Stomach (tissue), 19 donors: ENCODE measurements around the gene CLUH. TPM values are rescaled to one million over a fixed set of nuclear protein-coding genes. Genes with fewer than 3 reads are reported as not detected.

Experiments
- DNase-seq, 2 donors: peaks; one replicate each; pipeline versions ENCODE4 v3.0.0 to v3.0.0-alpha.2; 2013 to 2019
- H3K27ac ChIP-seq, 5 donors: fragments of 200-600 bp in 4 of 5; sonication (generic) in 4 of 5; one replicate each; pipeline ENCODE4 v1.5.1; 2013 to 2019; ENCODE audit warnings: mild to moderate bottlenecking in 1 of 5, moderate library complexity in 1 of 5
- H3K27me3 ChIP-seq, 3 donors: fragments of 200-600 bp; sonication (generic); one replicate each; pipeline ENCODE4 v1.5.1; 2017 to 2019; ENCODE audit warnings: mixed run types in 1 of 3
- H3K36me3 ChIP-seq, 4 donors: fragments of 200-600 bp; sonication (generic); 1 replicate in 3 of 4; 2 replicates in 1 of 4; pipeline ENCODE4 v1.5.1; 2016 to 2019
- H3K4me1 ChIP-seq, 4 donors: fragments of 200-600 bp; sonication (generic); one replicate each; pipeline ENCODE4 v1.5.1; 2016 to 2019
- H3K4me3 ChIP-seq, 4 donors: fragments of 200-600 bp; sonication (generic) in 3 of 4; one replicate each; pipeline ENCODE4 v1.5.1; 2016 to 2019; ENCODE audit warnings: mild to moderate bottlenecking in 1 of 4
- H3K9me3 ChIP-seq, 4 donors: fragments of 200-600 bp; sonication (generic); one replicate each; pipeline ENCODE4 v1.5.1; 2016 to 2019
- EP300 ChIP-seq: sonication (generic); formaldehyde crosslinking; IDR thresholded peaks from one replicate; pipeline ENCODE4 v1.6.1; 2017; ENCODE audit warnings: antibody characterized with exemption
- POLR2A ChIP-seq, 4 donors: fragments of 450-650 bp; IDR thresholded peaks; one replicate each; pipeline ENCODE4 v1.6.1; 2016; ENCODE audit warnings: antibody characterized with exemption in 4 of 4, control low read depth in 2 of 4, mild to moderate bottlenecking in 1 of 4, moderate library complexity in 1 of 4
- POLR2AphosphoS5 ChIP-seq, 3 donors: sonication (generic); formaldehyde crosslinking; IDR thresholded peaks; one replicate each; pipeline ENCODE4 v1.6.1; 2016; ENCODE audit warnings: antibody characterized with exemption in 3 of 3
- WGBS, 5 donors: extraction: QIAGEN DNeasy Blood & Tissue Kit in 3 of 5; methylation state at CpG; one replicate each; pipeline versions ENCODE4 v1.1.5 to v1.1.7; 2013 to 2018; 5-methylcytosine and 5-hydroxymethylcytosine counted together
- intact Hi-C: fragments of 100-400 bp; cut with DNase I; formaldehyde crosslinking; loops from one replicate; pipeline ENCODE4 v1.15.1; 2023; ENCODE audit warnings: low total_unique reads
- long read RNA-seq, 10 donors: transcript quantifications; one replicate each; lab custom pipeline, GENCODE V29; 2026
- polyA plus RNA-seq, 3 donors: library from polyadenylated mRNA; stranded (reverse); fragments of 200-250 nt; gene quantifications; one replicate each; pipeline ENCODE4 v1.2.3, GENCODE V29; 2013
- total RNA-seq, 5 donors: library from RNA; depleted of rRNA; stranded (reverse); fragments of >200 nt; gene quantifications; one replicate each; pipeline versions ENCODE4 v1.1.0 to v1.2.3, GENCODE V29; 2014 to 2016
- TF ChIP-seq, protein P1 (sequence below), 7 experiments: fragments of 450-650 bp in 4 of 7; fragments of 200-600 bp in 3 of 7; sonication (generic) in 3 of 7; IDR thresholded peaks; one replicate each; pipeline ENCODE4 v1.5.1; 2016 to 2019; ENCODE audit warnings: antibody characterized with exemption in 7 of 7, control low read depth in 2 of 7, mild to moderate bottlenecking in 1 of 7
- donor health status: healthy with polysubstance abuse.
- donor health status: Bipolar disorder and iron deficiency.
- donor health status: healthy.

CLUH gene, protein sequence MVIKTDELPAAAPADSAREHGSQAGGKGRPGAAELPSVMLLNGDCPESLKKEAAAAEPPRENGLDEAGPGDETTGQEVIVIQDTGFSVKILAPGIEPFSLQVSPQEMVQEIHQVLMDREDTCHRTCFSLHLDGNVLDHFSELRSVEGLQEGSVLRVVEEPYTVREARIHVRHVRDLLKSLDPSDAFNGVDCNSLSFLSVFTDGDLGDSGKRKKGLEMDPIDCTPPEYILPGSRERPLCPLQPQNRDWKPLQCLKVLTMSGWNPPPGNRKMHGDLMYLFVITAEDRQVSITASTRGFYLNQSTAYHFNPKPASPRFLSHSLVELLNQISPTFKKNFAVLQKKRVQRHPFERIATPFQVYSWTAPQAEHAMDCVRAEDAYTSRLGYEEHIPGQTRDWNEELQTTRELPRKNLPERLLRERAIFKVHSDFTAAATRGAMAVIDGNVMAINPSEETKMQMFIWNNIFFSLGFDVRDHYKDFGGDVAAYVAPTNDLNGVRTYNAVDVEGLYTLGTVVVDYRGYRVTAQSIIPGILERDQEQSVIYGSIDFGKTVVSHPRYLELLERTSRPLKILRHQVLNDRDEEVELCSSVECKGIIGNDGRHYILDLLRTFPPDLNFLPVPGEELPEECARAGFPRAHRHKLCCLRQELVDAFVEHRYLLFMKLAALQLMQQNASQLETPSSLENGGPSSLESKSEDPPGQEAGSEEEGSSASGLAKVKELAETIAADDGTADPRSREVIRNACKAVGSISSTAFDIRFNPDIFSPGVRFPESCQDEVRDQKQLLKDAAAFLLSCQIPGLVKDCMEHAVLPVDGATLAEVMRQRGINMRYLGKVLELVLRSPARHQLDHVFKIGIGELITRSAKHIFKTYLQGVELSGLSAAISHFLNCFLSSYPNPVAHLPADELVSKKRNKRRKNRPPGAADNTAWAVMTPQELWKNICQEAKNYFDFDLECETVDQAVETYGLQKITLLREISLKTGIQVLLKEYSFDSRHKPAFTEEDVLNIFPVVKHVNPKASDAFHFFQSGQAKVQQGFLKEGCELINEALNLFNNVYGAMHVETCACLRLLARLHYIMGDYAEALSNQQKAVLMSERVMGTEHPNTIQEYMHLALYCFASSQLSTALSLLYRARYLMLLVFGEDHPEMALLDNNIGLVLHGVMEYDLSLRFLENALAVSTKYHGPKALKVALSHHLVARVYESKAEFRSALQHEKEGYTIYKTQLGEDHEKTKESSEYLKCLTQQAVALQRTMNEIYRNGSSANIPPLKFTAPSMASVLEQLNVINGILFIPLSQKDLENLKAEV (N-terminal part only)
- total RNA-seq (100 to 1,000 TPM in 2 of 5 donors, 10 to 100 TPM in 3; 45.2 to 417 (median 58.0) TPM), polyA plus RNA-seq (10 to 100 TPM; 17.6 to 40.1 (median 30.4) TPM)
- long read RNA-seq, donor 1, result 0 reads
- long read RNA-seq, donor 2, result 0 reads
- long read RNA-seq, donor 3, result 0 reads
- long read RNA-seq, donor 4, result 0 reads
- long read RNA-seq, donor 5, result 0 reads
- long read RNA-seq, donor 6, result 0 reads
- long read RNA-seq, donor 7, partial matches to known transcripts, result 15 of 15 reads
- long read RNA-seq, donor 7, other reads (novel, unspliced or antisense), result 0 of 15 reads
- long read RNA-seq, donor 8, full-length matches to known transcripts, result 1 of 1 reads
- long read RNA-seq, donor 8, partial matches to known transcripts, result 0 of 1 reads
- long read RNA-seq, donor 8, other reads (novel, unspliced or antisense), result 0 of 1 reads
- long read RNA-seq, donor 9, result 0 reads
- long read RNA-seq, donor 10, partial matches to known transcripts, result 6 of 6 reads
- long read RNA-seq, donor 10, other reads (novel, unspliced or antisense), result 0 of 6 reads

DNA sequence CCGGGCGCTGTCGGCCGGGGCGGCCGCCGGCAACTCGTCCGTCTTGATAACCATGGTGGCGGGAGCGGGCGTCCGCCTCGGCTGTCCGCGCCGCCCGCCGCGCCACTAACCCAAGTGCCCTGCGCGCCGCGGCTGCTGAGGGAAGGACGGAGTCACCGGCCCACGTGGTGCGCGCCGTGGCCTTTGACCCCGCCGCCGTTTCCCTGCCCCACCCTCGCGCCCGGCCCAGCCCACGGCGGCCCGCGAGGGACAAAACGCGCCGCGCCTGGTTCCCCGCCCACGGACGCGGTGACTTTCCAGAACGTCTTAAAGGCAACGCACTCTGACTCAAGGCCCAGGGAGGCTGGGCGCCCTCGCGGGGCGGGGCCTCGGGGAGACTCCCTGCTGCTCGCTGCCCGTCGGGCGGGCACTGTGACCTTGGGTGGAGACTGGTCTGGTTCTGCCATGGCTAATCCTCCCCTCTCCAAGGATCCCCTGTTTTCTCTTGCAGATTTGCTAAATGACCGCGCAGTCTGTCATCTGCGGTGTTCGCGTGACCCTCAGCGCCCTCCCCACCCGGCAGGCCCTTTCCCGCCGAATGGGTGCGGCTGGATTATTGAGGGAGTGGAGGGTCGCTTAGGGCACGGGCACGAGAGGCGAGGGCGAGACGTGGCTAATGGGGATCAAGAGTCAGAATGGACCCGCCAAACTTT is at the start of gene CLUH:
TSS of gene CLUH (minus strand) at position 157 of the 692 bp plus-strand sequence. CDS start at position 54, 103 bp downstream.
- intact Hi-C loops, result no loop called here
- peaks cover 44 to 62% (median 55%) of the 10 kb centered on the region in 4 donors for H3K4me1 ChIP-seq

DNA sequence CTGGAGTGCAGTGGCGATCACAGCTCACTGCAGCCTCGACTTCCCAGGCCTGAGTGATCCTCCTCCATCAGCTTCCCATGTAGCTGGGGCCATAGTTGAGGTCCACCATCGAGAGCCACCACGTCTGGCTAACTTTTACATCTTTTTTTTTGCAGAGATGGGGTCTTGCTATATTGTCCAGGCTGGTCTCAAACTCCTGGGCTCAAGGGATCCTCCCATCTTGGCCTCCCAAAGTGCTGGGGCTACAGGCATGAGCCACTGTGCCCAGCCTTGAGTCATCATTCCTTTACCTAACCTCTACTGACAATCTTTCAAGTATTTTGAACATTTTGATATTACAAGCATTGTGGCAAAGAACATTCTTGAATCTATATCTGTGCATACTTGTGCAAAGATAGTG is 47.3 kb upstream of the CLUH start:
- no peak overlapping the region for H3K4me3 ChIP-seq
- 67 to 76% (median 71%) methylated on average over 4 of the region's 4 CpGs for WGBS, 5 donors
- H3K27me3 ChIP-seq, result peaks cover 3 to 80% (median 40%) of the 10 kb centered on the region in 3 donors
- TF ChIP-seq, protein P1, sequence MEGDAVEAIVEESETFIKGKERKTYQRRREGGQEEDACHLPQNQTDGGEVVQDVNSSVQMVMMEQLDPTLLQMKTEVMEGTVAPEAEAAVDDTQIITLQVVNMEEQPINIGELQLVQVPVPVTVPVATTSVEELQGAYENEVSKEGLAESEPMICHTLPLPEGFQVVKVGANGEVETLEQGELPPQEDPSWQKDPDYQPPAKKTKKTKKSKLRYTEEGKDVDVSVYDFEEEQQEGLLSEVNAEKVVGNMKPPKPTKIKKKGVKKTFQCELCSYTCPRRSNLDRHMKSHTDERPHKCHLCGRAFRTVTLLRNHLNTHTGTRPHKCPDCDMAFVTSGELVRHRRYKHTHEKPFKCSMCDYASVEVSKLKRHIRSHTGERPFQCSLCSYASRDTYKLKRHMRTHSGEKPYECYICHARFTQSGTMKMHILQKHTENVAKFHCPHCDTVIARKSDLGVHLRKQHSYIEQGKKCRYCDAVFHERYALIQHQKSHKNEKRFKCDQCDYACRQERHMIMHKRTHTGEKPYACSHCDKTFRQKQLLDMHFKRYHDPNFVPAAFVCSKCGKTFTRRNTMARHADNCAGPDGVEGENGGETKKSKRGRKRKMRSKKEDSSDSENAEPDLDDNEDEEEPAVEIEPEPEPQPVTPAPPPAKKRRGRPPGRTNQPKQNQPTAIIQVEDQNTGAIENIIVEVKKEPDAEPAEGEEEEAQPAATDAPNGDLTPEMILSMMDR (IDR thresholded peaks at IDR 0.05), result no peak
- no peak for TF ChIP-seq POLR2A (IDR thresholded peaks at IDR 0.05)
- no peak for TF ChIP-seq EP300
- no peak for TF ChIP-seq POLR2AphosphoS5 (IDR thresholded peaks at IDR 0.05)
- DNase-seq, result no peak
- H3K36me3 ChIP-seq, result no peaks in the 10 kb centered on the region
- intact Hi-C loops, result no loop called here
- no peaks in the 10 kb centered on the region for H3K9me3 ChIP-seq
- H3K4me1 ChIP-seq, result peaks cover 5 to 15% (median 14%) of the 10 kb centered on the region in 4 donors
- H3K27ac ChIP-seq, result no peak overlapping the region

More for the DNA sequence above, at the start of gene CLUH:
- DNase-seq, result peak; percentile 98 to 99
- Histone ChIP-seq H3K27ac (peak within 1 kb of the TSS; percentile 85 to 91 (median 87)), H3K4me3 (peak within 1 kb of the TSS; percentile 78 to 95 (median 94)), H3K27me3 (no peaks in the 10 kb centered on the region), H3K9me3 (no peaks in the 10 kb centered on the region), H3K36me3 (no peaks in the 10 kb centered on the region)
- 0 to 2% (median 1%) methylated on average over 52 to 76 of the region's 76 CpGs for WGBS, 5 donors
- TF ChIP-seq, protein P1 (IDR thresholded peaks at IDR 0.05), result no peak
- TF ChIP-seq EP300 (peak; percentile 51), POLR2A (IDR thresholded peaks at IDR 0.05) (no peak), POLR2AphosphoS5 (IDR thresholded peaks at IDR 0.05) (peak; percentile 95 to 99 (median 99))

DNA sequence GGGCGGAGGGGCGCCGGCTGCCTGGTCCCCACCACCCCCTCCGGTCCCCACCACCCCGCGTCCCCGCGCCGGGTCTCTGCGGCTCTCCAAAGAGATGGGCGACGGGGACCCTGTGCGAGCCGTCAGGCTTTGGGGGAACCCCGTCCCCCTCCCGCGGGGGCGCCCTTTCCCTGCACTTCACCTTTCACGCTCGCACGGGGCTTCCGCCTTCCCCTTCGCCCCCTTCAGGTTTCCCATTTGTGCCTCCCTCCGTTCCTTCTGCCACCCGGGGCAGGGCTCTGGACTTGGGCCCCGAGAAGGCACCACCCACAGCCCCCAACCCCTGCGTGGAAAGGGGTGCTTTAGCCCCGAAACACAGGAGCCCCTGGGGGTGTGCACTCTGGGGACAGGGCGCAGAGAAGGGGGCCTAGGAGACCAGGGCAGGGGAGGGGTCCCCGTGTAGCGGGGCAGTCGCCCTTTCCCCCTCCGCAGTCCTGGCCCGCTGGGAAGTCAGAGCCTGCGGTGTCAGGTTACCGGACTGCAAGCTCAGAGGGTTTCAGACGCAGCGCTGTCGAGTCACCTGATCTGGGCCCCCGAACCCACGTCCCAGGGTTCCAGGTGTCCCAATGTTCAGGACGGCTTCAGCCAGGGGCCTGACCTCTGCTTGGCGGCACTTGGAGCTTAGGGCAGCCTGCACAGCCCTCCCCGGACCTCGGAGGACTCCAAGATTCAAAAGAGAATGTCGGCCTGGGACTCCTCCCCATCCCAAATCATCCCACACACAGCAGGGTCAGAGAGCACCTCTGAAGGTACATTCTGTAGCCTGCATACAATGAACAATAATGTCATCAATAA is 44.5 kb upstream of the CLUH start:
- intact Hi-C loops, result no loop called here
- peaks cover 5 to 15% (median 14%) of the 10 kb centered on the region in 4 donors for H3K4me1 ChIP-seq
- no peaks in the 10 kb centered on the region for H3K9me3 ChIP-seq
- 1 to 5% (median 3%) methylated on average over 25 to 46 of the region's 46 CpGs for WGBS, 5 donors
- TF ChIP-seq, protein P1 (IDR thresholded peaks at IDR 0.05), result no peak
- no peak for TF ChIP-seq EP300
- TF ChIP-seq POLR2AphosphoS5 (IDR thresholded peaks at IDR 0.05), result no peak
- no peak for TF ChIP-seq POLR2A (IDR thresholded peaks at IDR 0.05)
- DNase-seq, result peak in 1 of 2 donors; percentile 48
- peak overlapping the region; percentile 35 to 47 (median 40) for H3K4me3 ChIP-seq
- H3K36me3 ChIP-seq, result no peaks in the 10 kb centered on the region
- no peak overlapping the region for H3K27ac ChIP-seq
- H3K27me3 ChIP-seq, result peaks cover 3 to 84% (median 37%) of the 10 kb centered on the region in 3 donors
